GM19452 (cell line): ENCODE results near the gene OR2AJ1.
A peak's percentile ranks its signal among the peaks of the same experiment; 100 is the strongest.

Source experiments
- ATAC-seq: cut with Tn5 transposase; IDR thresholded peaks from one replicate; pipeline ENCODE4 v1.9.1; 2021; ENCODE audit not compliant: unreplicated experiment

Gene OR2AJ1

GRCh38 chr1:247953408-247953807 is 28.7 kb downstream of the OR2AJ1 start:
- ATAC-seq: no peak

GRCh38 chr1:247961791-247962190 is 37.1 kb downstream of the OR2AJ1 start:
- no peak for ATAC-seq

- no peak for ATAC-seq
Measured at GRCh38 chr1:247962911-247963588, 38.4 kb downstream of the OR2AJ1 start.

GRCh38 chr1:247964933-247965332 is 40.2 kb downstream of the OR2AJ1 start, which contains the start of gene OR2AK2:
OR2AK2 (plus strand) TSS chr1:247965233; CDS start chr1:247965377, 144 bp downstream.
- ATAC-seq: no peak

- ATAC-seq: peak; percentile 72
Measured at GRCh38 chr1:247966532-247967204, 42.0 kb downstream of the OR2AJ1 start.
